Gastroesophageal sphincter (tissue), 3 donors: ENCODE measurements around the gene STAP2.

Experiments
- POLR2A ChIP-seq, 2 donors: fragments of 450-650 bp; IDR thresholded peaks; one replicate each; pipeline ENCODE4 v1.6.1; 2017; ENCODE audit warnings: antibody characterized with exemption in 2 of 2, mild to moderate bottlenecking in 2 of 2, moderate library complexity in 1 of 2
- TF ChIP-seq, protein P1 (sequence below), 4 experiments: fragments of 200-600 bp in 2 of 4; fragments of 450-650 bp in 2 of 4; sonication (generic) in 1 of 4; IDR thresholded peaks; one replicate each; pipeline ENCODE4 v1.5.1; 2017 to 2019; ENCODE audit warnings: antibody characterized with exemption in 4 of 4, mild to moderate bottlenecking in 2 of 4, moderate library complexity in 2 of 4

DNA sequence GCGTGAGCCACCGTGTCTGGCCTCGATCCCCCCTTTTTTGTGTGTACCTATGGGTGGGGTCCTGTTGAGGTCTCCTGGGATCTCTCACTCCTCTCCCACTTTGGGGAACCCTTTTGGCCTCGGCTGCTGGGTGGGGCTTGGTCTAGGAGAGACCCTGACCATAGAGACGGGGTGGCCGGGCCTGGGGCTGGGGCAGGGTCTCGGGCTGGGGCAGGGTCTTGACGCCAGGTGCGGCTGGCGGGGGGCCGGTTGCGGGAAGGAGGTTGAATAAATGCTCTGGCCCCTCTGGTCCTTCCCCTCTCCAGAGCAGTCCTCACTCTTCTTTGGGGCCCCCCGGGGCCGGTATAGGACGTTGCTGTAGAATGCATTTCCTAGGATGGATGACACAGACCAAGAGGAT is 46.1 kb downstream of the STAP2 start:
- no peak for TF ChIP-seq POLR2A (IDR thresholded peaks at IDR 0.05)
- TF ChIP-seq, protein P1, sequence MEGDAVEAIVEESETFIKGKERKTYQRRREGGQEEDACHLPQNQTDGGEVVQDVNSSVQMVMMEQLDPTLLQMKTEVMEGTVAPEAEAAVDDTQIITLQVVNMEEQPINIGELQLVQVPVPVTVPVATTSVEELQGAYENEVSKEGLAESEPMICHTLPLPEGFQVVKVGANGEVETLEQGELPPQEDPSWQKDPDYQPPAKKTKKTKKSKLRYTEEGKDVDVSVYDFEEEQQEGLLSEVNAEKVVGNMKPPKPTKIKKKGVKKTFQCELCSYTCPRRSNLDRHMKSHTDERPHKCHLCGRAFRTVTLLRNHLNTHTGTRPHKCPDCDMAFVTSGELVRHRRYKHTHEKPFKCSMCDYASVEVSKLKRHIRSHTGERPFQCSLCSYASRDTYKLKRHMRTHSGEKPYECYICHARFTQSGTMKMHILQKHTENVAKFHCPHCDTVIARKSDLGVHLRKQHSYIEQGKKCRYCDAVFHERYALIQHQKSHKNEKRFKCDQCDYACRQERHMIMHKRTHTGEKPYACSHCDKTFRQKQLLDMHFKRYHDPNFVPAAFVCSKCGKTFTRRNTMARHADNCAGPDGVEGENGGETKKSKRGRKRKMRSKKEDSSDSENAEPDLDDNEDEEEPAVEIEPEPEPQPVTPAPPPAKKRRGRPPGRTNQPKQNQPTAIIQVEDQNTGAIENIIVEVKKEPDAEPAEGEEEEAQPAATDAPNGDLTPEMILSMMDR (IDR thresholded peaks at IDR 0.05): no peak
